Pancreas (tissue), 10 donors: ENCODE data around the gene FRZB. TPM values are rescaled to one million over a fixed set of nuclear protein-coding genes. Genes with fewer than 3 reads are reported as not detected.

Experiments
- ATAC-seq, 4 donors: fragments of 200-7000 bp; cut with Tn5 transposase; one replicate each; pipeline versions ENCODE4 v1.8.0 to v1.9.1; 2020; ENCODE audit warnings: mild to moderate bottlenecking in 4 of 4, moderate library complexity in 4 of 4
- DNase-seq, 6 donors: peaks; one replicate each; pipeline ENCODE4 v3.0.0-alpha.2; 2020
- FAIRE-seq: peaks from 2 replicates; lab custom pipeline; 2012; peaks lifted over from hg19 to GRCh38; lab: Jason Lieb, UNC
- H3K27ac ChIP-seq, 4 donors: fragments of 200-600 bp; sonication (generic); 1 replicate in 3 of 4; 2 replicates in 1 of 4; pipeline versions ENCODE4 v1.5.0 to v1.8.0; 2020
- H3K27me3 ChIP-seq, 4 donors: fragments of 200-600 bp; one replicate each; pipeline ENCODE4 v1.8.0; 2021
- H3K36me3 ChIP-seq, 3 donors: fragments of 200-600 bp; sonication (generic) in 1 of 3; one replicate each; pipeline versions ENCODE4 v1.5.0 to v1.8.0; 2020 to 2021
- H3K4me1 ChIP-seq, 3 donors: fragments of 200-600 bp; one replicate each; pipeline ENCODE4 v1.8.0; 2021
- H3K4me3 ChIP-seq, 4 donors: fragments of 200-600 bp; sonication (generic) in 2 of 4; one replicate each; pipeline versions ENCODE4 v1.5.0 to v1.8.0; 2020 to 2021
- H3K9me3 ChIP-seq, 4 donors: fragments of 200-600 bp; one replicate each; pipeline ENCODE4 v1.8.0; 2021
- CTCF ChIP-seq, 4 donors: fragments of 200-600 bp; sonication (generic) in 3 of 4; IDR thresholded peaks; one replicate each; pipeline versions ENCODE4 v1.5.0 to v1.8.0; 2021; ENCODE audit warnings: antibody characterized with exemption in 4 of 4
- WGBS, 2 donors: extraction: QIAGEN DNeasy Blood & Tissue Kit; methylation state at CpG; one replicate each; pipeline ENCODE4 v1.1.7; 2013; 5-methylcytosine and 5-hydroxymethylcytosine counted together
- intact Hi-C, 3 donors: fragments of 100-400 bp; cut with DNase I; formaldehyde crosslinking; loops; one replicate each; pipeline versions ENCODE4 v1.11.1 to v1.14.2; 2022
- polyA plus RNA-seq, 2 donors: library from polyadenylated mRNA; stranded (reverse); fragments of 200-250 nt; gene quantifications; one replicate each; pipeline ENCODE4 v1.2.3, GENCODE V29; 2013
- total RNA-seq, 6 donors: library from RNA; stranded (reverse); fragmentation: NEBNext Ultra II Directional in 4 of 6; extraction: Animal tissue kit (Norgen Biotek cat#: 25700) in 4 of 6; gene quantifications; one replicate each; pipeline versions ENCODE4 v1.2.1 to v1.2.4, GENCODE V29; 2021 to 2023
- donor health status: healthy with polysubstance abuse.
- donor health status: DM: no; HTN: no; CAD: no; lungs with moderate emphysema.
- donor health status: DM: no; HTN: no; CAD: no.
- donor health status: control.
- donor health status: control.
- donor health status: Bipolar disorder and iron deficiency.
- donor health status: DM: yes; HTN: yes; CAD: no.
- donor health status: DM: no; HTN: no; CAD: no.
- donor health status: DM: no; HTN: no; CAD: no.
- donor health status: DM: yes; HTN: yes; CAD: no.

Gene FRZB
- total and polyA plus RNA-seq, 8 donors = 0.35 to 3.5 (median 0.78) TPM

- intact Hi-C loops = no loop called here
- Histone ChIP-seq H3K4me3 (no peak overlapping the region), H3K4me1 (peaks cover 0 to 11% (median 3%) of the 10 kb centered on the region in 3 donors), H3K27ac (peak overlapping the region in 1 of 4 donors; percentile 19), H3K36me3 (no peaks in the 10 kb centered on the region), H3K27me3 (no peaks in the 10 kb centered on the region), H3K9me3 (no peaks in the 10 kb centered on the region)
- TF ChIP-seq CTCF (IDR thresholded peaks at IDR 0.05) = no peak
- no peak for FAIRE-seq
- ATAC-seq = peak in 3 of 4 donors; percentile 31 to 65 (median 32)
- no peak for DNase-seq
- 50 to 53% methylated on average over 6 of the region's 6 CpGs for WGBS, 2 donors
Measured at GRCh38 chr2:182824767-182825158, 41.7 kb downstream of the FRZB start.

- H3K36me3 ChIP-seq = no peaks in the 10 kb centered on the region
- FAIRE-seq (no peak), ATAC-seq (peak; percentile 63 to 85 (median 76)), DNase-seq (no peak)
- no peak for TF ChIP-seq CTCF (IDR thresholded peaks at IDR 0.05)
- WGBS, 2 donors = 34 to 35% methylated on average over 5 of the region's 5 CpGs
- no peaks in the 10 kb centered on the region for H3K9me3 ChIP-seq
- H3K4me1 ChIP-seq = peaks cover 0 to 11% (median 3%) of the 10 kb centered on the region in 3 donors
- intact Hi-C loops = no loop called here
- peak overlapping the region in 1 of 4 donors; percentile 19 for H3K27ac ChIP-seq
- H3K27me3 ChIP-seq = no peaks in the 10 kb centered on the region
- H3K4me3 ChIP-seq = no peak overlapping the region
Measured at GRCh38 chr2:182824056-182824766, 42.2 kb downstream of the FRZB start.

- no peak overlapping the region for H3K4me3 ChIP-seq
- H3K27ac ChIP-seq = no peak overlapping the region
- intact Hi-C loops = no loop called here
- H3K9me3 ChIP-seq = no peaks in the 10 kb centered on the region
- FAIRE-seq = no peak
- no peaks in the 10 kb centered on the region for H3K36me3 ChIP-seq
- no peak for TF ChIP-seq CTCF (IDR thresholded peaks at IDR 0.05)
- DNase-seq = no peak
- WGBS, 2 donors = 54 to 67% methylated on average over 2 of the region's 2 CpGs
- ATAC-seq = no peak
- H3K27me3 ChIP-seq = no peaks in the 10 kb centered on the region
- H3K4me1 ChIP-seq = peaks cover 3 to 11% (median 3%) of the 10 kb centered on the region in 3 donors
Measured at GRCh38 chr2:182822733-182823132, 43.7 kb downstream of the FRZB start.

- 51 to 70% methylated on average over 2 of the region's 2 CpGs for WGBS, 2 donors
- Histone ChIP-seq H3K4me3 (no peak overlapping the region), H3K27ac (no peak overlapping the region), H3K4me1 (peaks cover 3 to 16% (median 9%) of the 10 kb centered on the region in 3 donors), H3K27me3 (no peaks in the 10 kb centered on the region), H3K9me3 (no peaks in the 10 kb centered on the region), H3K36me3 (no peaks in the 10 kb centered on the region)
- TF ChIP-seq CTCF (IDR thresholded peaks at IDR 0.05) = no peak
- no peak for FAIRE-seq
- ATAC-seq = no peak
- intact Hi-C loops = no loop called here
- no peak for DNase-seq
Measured at GRCh38 chr2:182821182-182821581, 45.3 kb downstream of the FRZB start.

- 93 to 98% methylated on average over 4 of the region's 4 CpGs for WGBS, 2 donors
- FAIRE-seq = no peak
- Histone ChIP-seq H3K36me3 (no peaks in the 10 kb centered on the region), H3K27ac (no peak overlapping the region), H3K9me3 (no peaks in the 10 kb centered on the region), H3K4me1 (peaks cover 0 to 10% (median 9%) of the 10 kb centered on the region in 3 donors), H3K27me3 (no peaks in the 10 kb centered on the region), H3K4me3 (no peak overlapping the region)
- ATAC-seq = no peak
- intact Hi-C loops = no loop called here
- no peak for TF ChIP-seq CTCF (IDR thresholded peaks at IDR 0.05)
- no peak for DNase-seq
Measured at GRCh38 chr2:182819412-182819811, 47.0 kb downstream of the FRZB start.
